Calu3 (cell line): ENCODE measurements around the gene ESF1. TPM values are rescaled to one million over a fixed set of nuclear protein-coding genes. Genes with fewer than 3 reads are reported as not detected.
"Not testable (repeated sequence)": the region's sequence is repeated elsewhere in the genome, so short reads cannot be mapped to it uniquely, and the experiment has no call there.

Experiments
- BruUV-seq: library from RNA; stranded (reverse); fragments of 400-500 nt; replicated peaks from 2 replicates; lab custom pipeline; 2021; lab: Mats Ljungman, UMichigan
- CTCF ChIA-PET: fragments of 300-600 bp; sonication (Branson Sonifier 250); formaldehyde crosslinking; loops from one replicate; lab custom pipeline; 2022; ENCODE audit warnings: antibody characterized with exemption; lab: Charles Lee
- DNase-seq: peaks from one replicate; pipeline ENCODE4 v3.0.0; 2022
- H3K27ac Mint-ChIP-seq: one replicate; pipeline ENCODE4 v1.8.0; 2022; ENCODE audit warnings: mixed read lengths; ENCODE audit not compliant: unreplicated experiment
- H3K27me3 Mint-ChIP-seq: one replicate; pipeline ENCODE4 v1.8.0; 2022; ENCODE audit warnings: mixed read lengths; ENCODE audit not compliant: unreplicated experiment
- H3K36me3 Mint-ChIP-seq: one replicate; pipeline ENCODE4 v1.8.0; 2022; ENCODE audit warnings: mild to moderate bottlenecking, moderate library complexity, mixed read lengths; ENCODE audit not compliant: insufficient read depth, unreplicated experiment
- H3K4me1 Mint-ChIP-seq: one replicate; pipeline ENCODE4 v1.8.0; 2022; ENCODE audit warnings: mild to moderate bottlenecking, low read depth, mixed read lengths; ENCODE audit not compliant: unreplicated experiment
- H3K4me3 Mint-ChIP-seq: one replicate; pipeline ENCODE4 v1.8.0; 2022; ENCODE audit warnings: mild to moderate bottlenecking, low read depth, moderate library complexity, mixed read lengths; ENCODE audit not compliant: unreplicated experiment
- H3K9me3 Mint-ChIP-seq: one replicate; pipeline ENCODE4 v1.8.0; 2022; ENCODE audit warnings: low read depth, mixed read lengths; ENCODE audit not compliant: unreplicated experiment
- intact Hi-C: fragments of 100-400 bp; cut with micrococcal nuclease; formaldehyde crosslinking; loops from one replicate; pipeline ENCODE4 v1.10.0; 2022; ENCODE audit not compliant: unreplicated experiment
- total RNA-seq: library from RNA; stranded (reverse); gene quantifications from 2 replicates; pipeline ENCODE4 v1.2.3, GENCODE V29; 2022
- TF ChIP-seq, protein P1 (sequence below): fragments of 200-600 bp; IDR thresholded peaks from one replicate; pipeline ENCODE4 v1.8.0; 2022; ENCODE audit warnings: antibody characterized with exemption; ENCODE audit not compliant: unreplicated experiment

The ESF1 gene
- total RNA-seq, 1 experiment from 2014 or later = 14.7 TPM

DNA sequence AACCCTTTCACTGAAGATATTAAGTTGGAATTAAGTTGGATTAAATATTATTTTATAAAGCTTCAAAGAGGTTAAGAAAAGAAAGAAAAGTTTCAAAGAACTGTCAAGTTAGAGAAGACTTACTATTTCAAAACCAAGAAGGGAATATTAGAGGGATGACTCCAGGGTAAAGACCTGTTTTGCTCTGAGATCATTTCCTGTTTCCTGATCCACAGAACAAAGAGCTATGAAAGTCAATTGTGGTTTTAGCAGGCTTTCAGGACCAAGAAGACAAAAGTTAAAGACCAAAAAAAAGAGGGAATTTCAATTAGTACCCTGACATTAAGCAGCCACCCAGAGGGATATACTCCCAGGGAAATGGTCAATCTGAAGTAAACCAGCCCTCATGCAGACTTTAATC is 19.4 kb downstream of the ESF1 start:
- Mint-ChIP-seq H3K4me3 (no peak overlapping the region), H3K4me1 (no peaks in the 10 kb centered on the region), H3K27ac (no peak overlapping the region), H3K36me3 (peaks cover 31% of the 10 kb centered on the region), H3K9me3 (no peaks in the 10 kb centered on the region), H3K27me3 (no peaks in the 10 kb centered on the region)
- CTCF ChIA-PET = interaction anchor here (0.6 kb wide), 2 partner anchors 65 to 440 kb away, joined by 3 to 4 read pairs; no protein-coding TSS in a partner anchor
- no TSS peak for BruUV-seq
- TF ChIP-seq, protein P1, sequence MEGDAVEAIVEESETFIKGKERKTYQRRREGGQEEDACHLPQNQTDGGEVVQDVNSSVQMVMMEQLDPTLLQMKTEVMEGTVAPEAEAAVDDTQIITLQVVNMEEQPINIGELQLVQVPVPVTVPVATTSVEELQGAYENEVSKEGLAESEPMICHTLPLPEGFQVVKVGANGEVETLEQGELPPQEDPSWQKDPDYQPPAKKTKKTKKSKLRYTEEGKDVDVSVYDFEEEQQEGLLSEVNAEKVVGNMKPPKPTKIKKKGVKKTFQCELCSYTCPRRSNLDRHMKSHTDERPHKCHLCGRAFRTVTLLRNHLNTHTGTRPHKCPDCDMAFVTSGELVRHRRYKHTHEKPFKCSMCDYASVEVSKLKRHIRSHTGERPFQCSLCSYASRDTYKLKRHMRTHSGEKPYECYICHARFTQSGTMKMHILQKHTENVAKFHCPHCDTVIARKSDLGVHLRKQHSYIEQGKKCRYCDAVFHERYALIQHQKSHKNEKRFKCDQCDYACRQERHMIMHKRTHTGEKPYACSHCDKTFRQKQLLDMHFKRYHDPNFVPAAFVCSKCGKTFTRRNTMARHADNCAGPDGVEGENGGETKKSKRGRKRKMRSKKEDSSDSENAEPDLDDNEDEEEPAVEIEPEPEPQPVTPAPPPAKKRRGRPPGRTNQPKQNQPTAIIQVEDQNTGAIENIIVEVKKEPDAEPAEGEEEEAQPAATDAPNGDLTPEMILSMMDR = no peak
- intact Hi-C loops = loop anchor here (5.0 to 10.0 kb wide), 2 partner anchors 138 to 650 kb away; no protein-coding TSS in a partner anchor
- no peak for DNase-seq

GRCh38 chr20:13760451-13760946 is 24.2 kb downstream of the ESF1 start:
- H3K4me3 Mint-ChIP-seq, H3K36me3 Mint-ChIP-seq, DNase-seq, H3K27ac Mint-ChIP-seq, H3K9me3 Mint-ChIP-seq, BruUV-seq, H3K4me1 Mint-ChIP-seq, H3K27me3 Mint-ChIP-seq, CTCF ChIA-PET: not testable (repeated sequence)
- intact Hi-C loops = loop anchor here (10.0 kb wide), 1 partner anchor 646 kb away; no protein-coding TSS in a partner anchor

DNA sequence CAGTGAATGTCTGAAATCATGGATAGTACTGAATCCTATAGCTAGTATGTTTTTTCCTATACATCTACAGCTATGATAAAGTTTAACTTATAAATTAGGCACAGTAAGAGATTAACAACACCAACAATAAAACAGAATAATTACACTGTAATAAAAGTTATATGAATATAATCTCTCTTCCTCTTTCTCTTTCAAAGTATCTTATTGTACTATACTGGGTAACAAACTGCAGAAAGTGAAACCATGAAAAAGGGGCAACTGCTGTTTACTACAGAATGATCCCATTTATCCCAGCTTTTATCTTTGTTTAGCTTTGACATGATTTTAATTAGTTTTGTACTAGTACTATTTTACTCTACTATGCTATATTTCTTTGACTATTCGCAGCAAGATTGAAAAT is 25.8 kb downstream of the ESF1 start:
- TF ChIP-seq, protein P1 = no peak
- H3K27ac Mint-ChIP-seq = no peak overlapping the region
- no peaks in the 10 kb centered on the region for H3K27me3 Mint-ChIP-seq
- no TSS peak for BruUV-seq
- H3K36me3 Mint-ChIP-seq = no peaks in the 10 kb centered on the region
- no peaks in the 10 kb centered on the region for H3K9me3 Mint-ChIP-seq
- H3K4me1 Mint-ChIP-seq = no peaks in the 10 kb centered on the region
- H3K4me3 Mint-ChIP-seq = no peak overlapping the region
- CTCF ChIA-PET = no interaction called here
- no peak for DNase-seq
- intact Hi-C loops = no loop called here

- intact Hi-C loops = no loop called here
- Mint-ChIP-seq H3K4me3 (no peak overlapping the region), H3K36me3 (no peaks in the 10 kb centered on the region), H3K4me1 (no peaks in the 10 kb centered on the region), H3K27ac (no peak overlapping the region), H3K9me3 (no peaks in the 10 kb centered on the region), H3K27me3 (no peaks in the 10 kb centered on the region)
- no peak for DNase-seq
- TF ChIP-seq, protein P1 = no peak
- no TSS peak for BruUV-seq
- CTCF ChIA-PET = no interaction called here
Observed at GRCh38 chr20:13756551-13756950, 28.2 kb downstream of the ESF1 start.

- CTCF ChIA-PET = no interaction called here
- intact Hi-C loops = no loop called here
- Mint-ChIP-seq H3K4me3 (no peak overlapping the region), H3K4me1 (no peaks in the 10 kb centered on the region), H3K9me3 (no peaks in the 10 kb centered on the region), H3K27me3 (no peaks in the 10 kb centered on the region), H3K36me3 (no peaks in the 10 kb centered on the region), H3K27ac (no peak overlapping the region)
- BruUV-seq = no TSS peak
- TF ChIP-seq, protein P1 = no peak
- no peak for DNase-seq
Observed at GRCh38 chr20:13755809-13756208, 28.9 kb downstream of the ESF1 start.
